ENCODE results near the gene TRIL. TPM values are rescaled to one million over a fixed set of nuclear protein-coding genes. Genes with fewer than 3 reads are reported as not detected.

TRIL gene
- total RNA-seq, 1 experiment from 2014 or later, result 3.0 TPM

DNA sequence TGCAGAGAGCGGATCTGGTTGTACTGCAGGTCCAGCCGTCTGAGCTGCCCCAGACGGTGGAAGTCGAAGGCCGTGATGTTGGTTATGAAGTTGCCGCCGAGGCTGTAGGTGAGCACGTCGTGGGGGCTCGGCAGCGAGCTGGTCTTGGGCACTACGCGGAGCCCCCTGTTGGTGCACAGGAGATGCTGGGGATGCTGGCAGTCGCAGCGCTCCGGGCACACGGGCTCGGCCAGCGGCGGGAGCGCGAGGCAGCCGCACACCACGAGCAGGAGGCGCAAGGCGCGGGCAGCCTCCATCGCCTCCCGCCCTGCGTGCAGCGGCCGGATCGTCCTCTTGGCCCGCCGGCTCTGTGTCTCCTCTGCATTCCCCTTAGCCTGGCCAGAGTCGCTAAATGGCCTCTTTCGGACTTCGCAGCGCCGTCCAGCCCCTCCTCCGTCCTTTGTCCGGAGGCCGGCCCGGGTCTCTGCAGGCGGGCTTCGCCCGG is 337 bp downstream of the TRIL start (continued):
- TF ChIP-seq ERG (CRISPR knock-in tag; IDR thresholded peaks at IDR 0.05) (no peak), ATF1 (CRISPR knock-in tag; IDR thresholded peaks at IDR 0.05) (no peak), AFF4 (CRISPR knock-in tag; IDR thresholded peaks at IDR 0.05; ENCODE audit: borderline replicate concordance) (no peak), GTF2I (CRISPR knock-in tag; conservative IDR thresholded peaks at IDR 0.05) (no peak), ZNF317 (CRISPR knock-in tag; IDR thresholded peaks at IDR 0.05; ENCODE audit: borderline replicate concordance, low read depth) (no peak), CREB1 (CRISPR knock-in tag; IDR thresholded peaks at IDR 0.05) (peak; percentile 30; the same call in 1 of the 2 replicates), HMGXB4 (CRISPR knock-in tag; IDR thresholded peaks at IDR 0.05) (no peak), TEAD4 (CRISPR knock-in tag; IDR thresholded peaks at IDR 0.05) (peak; percentile 57; the same call in 1 of the 2 replicates), JUN (CRISPR knock-in tag; IDR thresholded peaks at IDR 0.05) (peak; percentile 80; the same call in 1 of the 2 replicates), TP53 (CRISPR knock-in tag; IDR thresholded peaks at IDR 0.05) (no peak), FOXK1 (CRISPR knock-in tag; IDR thresholded peaks at IDR 0.05) (no peak; the same call in 1 of the 2 replicates), ZNF532 (CRISPR knock-in tag; IDR thresholded peaks at IDR 0.05; ENCODE audit: borderline replicate concordance) (no peak), IRF1 (CRISPR knock-in tag; IDR thresholded peaks at IDR 0.05) (peak; percentile 78; the same call in 1 of the 2 replicates), NFATC4 (CRISPR knock-in tag; IDR thresholded peaks at IDR 0.05) (no peak), ZNF121 (CRISPR knock-in tag; IDR thresholded peaks at IDR 0.05) (peak; percentile 19; the same call in 1 of the 2 replicates), NFYB (CRISPR knock-in tag; conservative IDR thresholded peaks at IDR 0.05; ENCODE audit: low read depth) (no peak), CDX4 (CRISPR knock-in tag; IDR thresholded peaks at IDR 0.05; ENCODE audit: borderline replicate concordance) (no peak), PRRX2 (CRISPR knock-in tag; IDR thresholded peaks at IDR 0.05) (no peak), GABPB1 (CRISPR knock-in tag; IDR thresholded peaks at IDR 0.05) (no peak)
- TF ChIP-seq, protein P1, sequence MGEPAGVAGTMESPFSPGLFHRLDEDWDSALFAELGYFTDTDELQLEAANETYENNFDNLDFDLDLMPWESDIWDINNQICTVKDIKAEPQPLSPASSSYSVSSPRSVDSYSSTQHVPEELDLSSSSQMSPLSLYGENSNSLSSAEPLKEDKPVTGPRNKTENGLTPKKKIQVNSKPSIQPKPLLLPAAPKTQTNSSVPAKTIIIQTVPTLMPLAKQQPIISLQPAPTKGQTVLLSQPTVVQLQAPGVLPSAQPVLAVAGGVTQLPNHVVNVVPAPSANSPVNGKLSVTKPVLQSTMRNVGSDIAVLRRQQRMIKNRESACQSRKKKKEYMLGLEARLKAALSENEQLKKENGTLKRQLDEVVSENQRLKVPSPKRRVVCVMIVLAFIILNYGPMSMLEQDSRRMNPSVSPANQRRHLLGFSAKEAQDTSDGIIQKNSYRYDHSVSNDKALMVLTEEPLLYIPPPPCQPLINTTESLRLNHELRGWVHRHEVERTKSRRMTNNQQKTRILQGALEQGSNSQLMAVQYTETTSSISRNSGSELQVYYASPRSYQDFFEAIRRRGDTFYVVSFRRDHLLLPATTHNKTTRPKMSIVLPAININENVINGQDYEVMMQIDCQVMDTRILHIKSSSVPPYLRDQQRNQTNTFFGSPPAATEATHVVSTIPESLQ (CRISPR knock-in tag; IDR thresholded peaks at IDR 0.05), result no peak
- TF ChIP-seq, protein P2, sequence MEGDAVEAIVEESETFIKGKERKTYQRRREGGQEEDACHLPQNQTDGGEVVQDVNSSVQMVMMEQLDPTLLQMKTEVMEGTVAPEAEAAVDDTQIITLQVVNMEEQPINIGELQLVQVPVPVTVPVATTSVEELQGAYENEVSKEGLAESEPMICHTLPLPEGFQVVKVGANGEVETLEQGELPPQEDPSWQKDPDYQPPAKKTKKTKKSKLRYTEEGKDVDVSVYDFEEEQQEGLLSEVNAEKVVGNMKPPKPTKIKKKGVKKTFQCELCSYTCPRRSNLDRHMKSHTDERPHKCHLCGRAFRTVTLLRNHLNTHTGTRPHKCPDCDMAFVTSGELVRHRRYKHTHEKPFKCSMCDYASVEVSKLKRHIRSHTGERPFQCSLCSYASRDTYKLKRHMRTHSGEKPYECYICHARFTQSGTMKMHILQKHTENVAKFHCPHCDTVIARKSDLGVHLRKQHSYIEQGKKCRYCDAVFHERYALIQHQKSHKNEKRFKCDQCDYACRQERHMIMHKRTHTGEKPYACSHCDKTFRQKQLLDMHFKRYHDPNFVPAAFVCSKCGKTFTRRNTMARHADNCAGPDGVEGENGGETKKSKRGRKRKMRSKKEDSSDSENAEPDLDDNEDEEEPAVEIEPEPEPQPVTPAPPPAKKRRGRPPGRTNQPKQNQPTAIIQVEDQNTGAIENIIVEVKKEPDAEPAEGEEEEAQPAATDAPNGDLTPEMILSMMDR (IDR thresholded peaks at IDR 0.05), result no peak
- TF ChIP-seq, protein P3, sequence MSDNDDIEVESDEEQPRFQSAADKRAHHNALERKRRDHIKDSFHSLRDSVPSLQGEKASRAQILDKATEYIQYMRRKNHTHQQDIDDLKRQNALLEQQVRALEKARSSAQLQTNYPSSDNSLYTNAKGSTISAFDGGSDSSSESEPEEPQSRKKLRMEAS (CRISPR knock-in tag; IDR thresholded peaks at IDR 0.05), result peak; percentile 15
